Esophagus muscularis mucosa (tissue), 4 donors: ENCODE results near the gene HDAC4. TPM values are rescaled to one million over a fixed set of nuclear protein-coding genes. Genes with fewer than 3 reads are reported as not detected.

Source experiments
- DNase-seq: peaks from one replicate; pipeline ENCODE4 v3.0.0-alpha.2; 2017; ENCODE audit errors: extremely low spot score
- H3K27ac ChIP-seq, 4 donors: fragments of 200-600 bp; sonication (generic); replicated peaks in 1 of 4; 1 replicate in 3 of 4; 2 replicates in 1 of 4; pipeline ENCODE4 v1.5.1; 2016 to 2019; ENCODE audit warnings: mild to moderate bottlenecking in 1 of 4
- H3K27me3 ChIP-seq, 4 donors: fragments of 200-600 bp; sonication (generic); one replicate each; pipeline versions ENCODE4 v1.5.1 to v1.6.0; 2016 to 2019
- H3K36me3 ChIP-seq, 4 donors: fragments of 200-600 bp; sonication (generic); one replicate each; pipeline ENCODE4 v1.5.1; 2016 to 2019
- H3K4me1 ChIP-seq, 4 donors: fragments of 200-600 bp; sonication (generic); one replicate each; pipeline ENCODE4 v1.5.1; 2016 to 2019
- H3K4me3 ChIP-seq, 4 donors: fragments of 200-600 bp; sonication (generic); 1 replicate in 2 of 4; 2 replicates in 2 of 4; pipeline ENCODE4 v1.5.1; 2016 to 2019; ENCODE audit warnings: mild to moderate bottlenecking in 4 of 4, moderate library complexity in 1 of 4
- H3K9me3 ChIP-seq, 4 donors: fragments of 200-600 bp; sonication (generic); 1 replicate in 3 of 4; 2 replicates in 1 of 4; pipeline ENCODE4 v1.5.1; 2016 to 2019
- EP300 ChIP-seq: sonication (generic); formaldehyde crosslinking; IDR thresholded peaks from one replicate; pipeline ENCODE4 v1.6.1; 2017; ENCODE audit warnings: antibody characterized with exemption
- POLR2A ChIP-seq: fragments of 450-650 bp; IDR thresholded peaks from one replicate; pipeline ENCODE4 v1.6.1; 2017; ENCODE audit warnings: antibody characterized with exemption, moderate library complexity, mild to moderate bottlenecking, low read depth
- POLR2AphosphoS5 ChIP-seq, 2 donors: sonication (generic); formaldehyde crosslinking; IDR thresholded peaks; one replicate each; pipeline ENCODE4 v1.6.1; 2017; ENCODE audit warnings: antibody characterized with exemption in 2 of 2
- WGBS: methylation state at CpG from one replicate; pipeline ENCODE4 v1.1.5; 2018; 5-methylcytosine and 5-hydroxymethylcytosine counted together
- intact Hi-C: fragments of 100-400 bp; cut with DNase I; formaldehyde crosslinking; loops from one replicate; pipeline ENCODE4 v1.15.1; 2023
- total RNA-seq, 4 donors: library from RNA; depleted of rRNA; stranded (reverse); fragments of >200 nt; gene quantifications; one replicate each; pipeline versions ENCODE4 v1.1.0 to v1.2.1, GENCODE V29; 2016
- TF ChIP-seq, protein P1 (sequence below), 3 experiments: fragments of 200-600 bp in 2 of 3; fragments of 450-650 bp in 1 of 3; sonication (generic) in 2 of 3; IDR thresholded peaks; one replicate each; pipeline ENCODE4 v1.5.1; 2017 to 2019; ENCODE audit warnings: antibody characterized with exemption in 3 of 3, mild to moderate bottlenecking in 2 of 3, moderate library complexity in 1 of 3

Gene HDAC4
- total RNA-seq, 4 donors from 2014 or later, result 59.4 to 119 (median 76.1) TPM

DNA sequence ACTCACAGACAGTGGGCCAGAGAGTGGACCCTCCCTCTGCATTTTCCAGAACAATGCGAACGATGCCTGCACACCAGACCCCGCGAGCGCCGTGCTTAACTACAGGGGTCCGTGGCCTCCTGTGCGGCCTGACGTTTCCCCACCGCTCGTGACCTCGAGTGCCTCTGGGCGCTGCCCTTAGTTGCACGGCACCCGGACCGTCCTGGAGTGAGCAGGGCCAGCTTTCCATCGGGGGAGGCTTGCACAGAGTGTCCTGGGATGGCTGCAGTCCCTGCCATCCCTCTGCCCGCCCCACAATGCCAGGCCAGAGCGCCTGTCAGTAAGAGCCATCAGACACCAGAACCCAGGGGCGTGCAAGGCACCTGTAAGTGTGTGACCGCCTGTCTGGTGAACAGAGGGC lies 335.9 kb downstream of the HDAC4 start:
- H3K4me3 ChIP-seq, result no peak overlapping the region
- TF ChIP-seq POLR2A (no peak), POLR2AphosphoS5 (IDR thresholded peaks at IDR 0.05) (no peak), EP300 (no peak)
- TF ChIP-seq, protein P1, sequence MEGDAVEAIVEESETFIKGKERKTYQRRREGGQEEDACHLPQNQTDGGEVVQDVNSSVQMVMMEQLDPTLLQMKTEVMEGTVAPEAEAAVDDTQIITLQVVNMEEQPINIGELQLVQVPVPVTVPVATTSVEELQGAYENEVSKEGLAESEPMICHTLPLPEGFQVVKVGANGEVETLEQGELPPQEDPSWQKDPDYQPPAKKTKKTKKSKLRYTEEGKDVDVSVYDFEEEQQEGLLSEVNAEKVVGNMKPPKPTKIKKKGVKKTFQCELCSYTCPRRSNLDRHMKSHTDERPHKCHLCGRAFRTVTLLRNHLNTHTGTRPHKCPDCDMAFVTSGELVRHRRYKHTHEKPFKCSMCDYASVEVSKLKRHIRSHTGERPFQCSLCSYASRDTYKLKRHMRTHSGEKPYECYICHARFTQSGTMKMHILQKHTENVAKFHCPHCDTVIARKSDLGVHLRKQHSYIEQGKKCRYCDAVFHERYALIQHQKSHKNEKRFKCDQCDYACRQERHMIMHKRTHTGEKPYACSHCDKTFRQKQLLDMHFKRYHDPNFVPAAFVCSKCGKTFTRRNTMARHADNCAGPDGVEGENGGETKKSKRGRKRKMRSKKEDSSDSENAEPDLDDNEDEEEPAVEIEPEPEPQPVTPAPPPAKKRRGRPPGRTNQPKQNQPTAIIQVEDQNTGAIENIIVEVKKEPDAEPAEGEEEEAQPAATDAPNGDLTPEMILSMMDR (IDR thresholded peaks at IDR 0.05), result no peak
- H3K9me3 ChIP-seq, result no peaks in the 10 kb centered on the region
- 94% methylated on average over 17 of the region's 21 CpGs for WGBS
- no peaks in the 10 kb centered on the region for H3K27me3 ChIP-seq
- H3K36me3 ChIP-seq, result peaks cover 51 to 90% (median 81%) of the 10 kb centered on the region in 4 donors
- no peak overlapping the region for H3K27ac ChIP-seq
- no peaks in the 10 kb centered on the region for H3K4me1 ChIP-seq
- DNase-seq, result no peak
- intact Hi-C loops, result no loop called here

DNA sequence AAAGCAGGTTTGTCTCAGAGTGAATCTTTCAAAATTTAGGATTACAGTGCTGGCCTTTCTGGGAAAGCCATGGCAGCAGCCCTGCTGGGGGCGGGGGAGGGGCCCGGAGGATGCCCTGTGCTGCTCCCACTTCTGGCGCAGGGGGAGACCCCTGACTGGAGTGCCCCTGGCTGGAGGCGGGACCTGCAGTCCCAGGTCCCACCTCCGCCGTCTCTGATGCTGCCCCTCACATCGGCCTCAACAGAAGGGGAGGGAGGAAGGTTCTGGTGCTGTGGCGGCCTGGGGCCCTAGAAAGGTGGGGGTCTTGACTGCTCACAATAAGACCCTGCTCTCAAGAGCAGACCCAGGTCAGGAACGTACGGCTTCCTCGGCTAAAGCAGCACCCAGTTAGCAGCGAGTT lies 336.6 kb downstream of the HDAC4 start:
- Histone ChIP-seq H3K36me3 (peaks cover 53 to 94% (median 86%) of the 10 kb centered on the region in 4 donors), H3K27me3 (no peaks in the 10 kb centered on the region), H3K4me1 (no peaks in the 10 kb centered on the region), H3K4me3 (no peak overlapping the region), H3K27ac (no peak overlapping the region), H3K9me3 (no peaks in the 10 kb centered on the region)
- intact Hi-C loops, result no loop called here
- TF ChIP-seq POLR2AphosphoS5 (IDR thresholded peaks at IDR 0.05) (no peak), POLR2A (no peak), EP300 (no peak)
- TF ChIP-seq, protein P1 (IDR thresholded peaks at IDR 0.05), result no peak
- 89% methylated on average over 6 of the region's 12 CpGs for WGBS
- no peak for DNase-seq

DNA sequence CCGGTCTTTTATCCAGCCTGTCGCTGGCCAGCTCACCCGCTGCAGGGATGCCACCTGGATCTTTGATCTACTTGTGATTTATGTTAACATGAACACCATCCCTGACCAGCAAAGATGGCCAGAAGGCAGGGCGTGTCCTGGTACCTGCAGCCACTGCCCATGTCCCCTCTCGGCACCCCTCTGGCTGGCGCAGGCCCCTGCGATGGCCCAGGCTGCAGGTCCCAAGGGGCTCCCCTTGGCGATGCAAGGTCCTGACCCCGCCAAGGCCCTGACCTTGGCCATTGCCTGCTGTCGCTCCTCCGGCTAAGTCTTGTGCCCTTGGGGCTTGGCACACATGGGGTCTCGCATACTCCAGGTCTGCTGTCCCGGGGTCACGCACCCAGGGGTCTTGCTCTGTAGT lies 338.1 kb downstream of the HDAC4 start:
- H3K4me1 ChIP-seq, result no peaks in the 10 kb centered on the region
- H3K27ac ChIP-seq, result no peak overlapping the region
- H3K9me3 ChIP-seq, result peaks cover 0 to 5% (median 0%) of the 10 kb centered on the region in 4 donors
- peaks cover 44 to 99% (median 87%) of the 10 kb centered on the region in 4 donors for H3K36me3 ChIP-seq
- intact Hi-C loops, result no loop called here
- no peaks in the 10 kb centered on the region for H3K27me3 ChIP-seq
- H3K4me3 ChIP-seq, result no peak overlapping the region
- DNase-seq, result no peak
- TF ChIP-seq POLR2AphosphoS5 (IDR thresholded peaks at IDR 0.05) (no peak), POLR2A (no peak), EP300 (no peak)
- TF ChIP-seq, protein P1 (IDR thresholded peaks at IDR 0.05), result no peak
- 98% methylated on average over 13 of the region's 14 CpGs for WGBS

DNA sequence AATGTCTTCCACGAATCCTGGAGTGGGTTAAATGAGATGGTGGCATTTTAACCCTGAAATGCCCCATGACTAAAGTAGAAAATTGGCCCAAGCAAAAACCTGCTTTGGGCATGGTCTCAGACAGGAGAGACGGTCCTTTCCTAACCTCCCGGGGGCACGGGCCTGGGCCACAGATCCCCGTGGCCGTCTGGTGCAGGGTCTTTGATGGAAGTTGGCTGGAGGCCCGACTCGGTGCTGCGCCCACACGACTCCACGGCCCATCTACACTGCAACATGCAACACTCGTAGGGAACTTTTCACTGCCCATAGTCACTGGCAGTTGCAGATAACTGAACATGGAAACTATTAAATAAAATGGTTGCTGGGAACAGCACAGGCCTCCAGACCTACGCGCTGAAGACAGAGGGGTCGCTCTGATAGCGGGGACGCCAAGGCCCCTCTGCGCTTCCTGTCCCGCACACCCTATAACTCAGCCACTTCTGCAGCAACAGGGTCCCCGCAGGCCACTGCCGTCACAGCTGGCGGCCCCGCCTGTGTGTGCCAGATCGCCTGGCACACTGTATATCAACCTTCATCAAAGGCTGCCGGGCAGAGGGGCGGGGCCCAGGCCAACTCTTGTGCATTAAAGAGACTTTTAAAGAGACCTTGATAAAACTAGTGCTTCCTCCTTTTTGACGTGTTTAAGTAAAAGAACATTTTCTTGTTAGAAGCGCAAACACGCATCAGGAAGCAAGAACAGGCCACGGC lies 338.8 kb downstream of the HDAC4 start:
- intact Hi-C loops, result no loop called here
- WGBS, result 85% methylated on average over 28 of the region's 30 CpGs

More for the DNA sequence above, 338.8 kb downstream of the HDAC4 start:
- Histone ChIP-seq H3K4me3 (no peak overlapping the region), H3K27ac (no peak overlapping the region), H3K4me1 (no peaks in the 10 kb centered on the region), H3K36me3 (peaks cover 36 to 96% (median 82%) of the 10 kb centered on the region in 4 donors), H3K27me3 (no peaks in the 10 kb centered on the region), H3K9me3 (peaks cover 0 to 11% (median 0%) of the 10 kb centered on the region in 4 donors)
- no peak for DNase-seq
- no peak for TF ChIP-seq POLR2AphosphoS5 (IDR thresholded peaks at IDR 0.05)
- TF ChIP-seq POLR2A, result no peak
- TF ChIP-seq, protein P1 (IDR thresholded peaks at IDR 0.05), result no peak
- TF ChIP-seq EP300, result no peak
